B cell (primary cell): ENCODE measurements around the gene ATAT1. TPM values are rescaled to one million over a fixed set of nuclear protein-coding genes. Genes with fewer than 3 reads are reported as not detected.

Experiments
- ATAC-seq: fragments of 200-7000 bp; cut with Tn5 transposase; one replicate; pipeline ENCODE4 v1.10.0; 2021; ENCODE audit warnings: low read depth, mild to moderate bottlenecking, moderate number of reproducible peaks, moderate library complexity
- CTCF ChIA-PET: fragments of 350-600 bp; sonication (Branson Sonifier 250); formaldehyde crosslinking; loops from one replicate; lab custom pipeline; 2021; ENCODE audit warnings: antibody characterized with exemption, inconsistent platforms; lab: Charles Lee
- POLR2A ChIA-PET: fragments of 350-600 bp; sonication (Branson Sonifier 250); formaldehyde crosslinking; loops from one replicate; lab custom pipeline; 2021; ENCODE audit warnings: antibody characterized with exemption; lab: Charles Lee
- DNase-seq: peaks from one replicate; pipeline ENCODE4 v3.0.0; 2013
- H2AFZ ChIP-seq: 2 replicates; pipeline ENCODE4 v1.6.1; 2012; ENCODE audit warnings: mild to moderate bottlenecking, low read depth, low read length; ENCODE audit not compliant: insufficient read depth, poor library complexity, severe bottlenecking
- H3K27ac ChIP-seq, 2 donors: 1 replicate in 1 of 2; 2 replicates in 1 of 2; pipeline ENCODE4 v1.5.1; 2012 to 2013; ENCODE audit warnings: low read length in 2 of 2, mild to moderate bottlenecking in 2 of 2, moderate library complexity in 1 of 2
- H3K27me3 ChIP-seq, 4 experiments: fragments of 200-600 bp in 1 of 4; sonication (generic) in 1 of 4; replicated peaks in 1 of 4; 1 replicate in 2 of 4; 2 replicates in 2 of 4; pipeline versions ENCODE4 v1.6.1 to v1.7.0; 2013 to 2016; ENCODE audit warnings: low read length in 3 of 4, mild to moderate bottlenecking in 2 of 4, mixed read lengths in 1 of 4, moderate library complexity in 1 of 4; ENCODE audit not compliant: insufficient read depth in 4 of 4, control insufficient read depth in 3 of 4; ENCODE audit errors: control extremely low read depth in 1 of 4
- H3K36me3 ChIP-seq, 2 experiments: replicated peaks in 1 of 2; 1 replicate in 1 of 2; 2 replicates in 1 of 2; pipeline versions ENCODE4 v1.6.1 to v1.7.1; 2013; ENCODE audit warnings: low read length in 1 of 2; ENCODE audit not compliant: insufficient read depth in 2 of 2, control insufficient read depth in 1 of 2; ENCODE audit errors: control extremely low read depth in 1 of 2, extremely low read depth in 1 of 2
- H3K4me1 ChIP-seq, 2 donors: fragments of 200-600 bp in 1 of 2; sonication (generic) in 1 of 2; 1 replicate in 1 of 2; 2 replicates in 1 of 2; pipeline versions ENCODE4 v1.5.1 to v1.6.1; 2013 to 2017; ENCODE audit warnings: low read length in 2 of 2; ENCODE audit not compliant: control insufficient read depth in 2 of 2, insufficient read depth in 2 of 2
- H3K4me2 ChIP-seq: replicated peaks from 2 replicates; pipeline ENCODE3; 2012; ENCODE audit warnings: mild to moderate bottlenecking, low read depth, low read length; ENCODE audit not compliant: poor library complexity, severe bottlenecking
- H3K4me3 ChIP-seq, 5 experiments: fragments of 200-600 bp in 1 of 5; sonication (generic) in 1 of 5; 1 replicate in 3 of 5; 2 replicates in 2 of 5; pipeline versions ENCODE4 v1.5.1 to v1.7.0; 2011 to 2016; ENCODE audit warnings: low read length in 4 of 5, mild to moderate bottlenecking in 4 of 5, low read depth in 2 of 5, control low read depth in 1 of 5, moderate library complexity in 1 of 5; ENCODE audit not compliant: insufficient read depth in 1 of 5; ENCODE audit errors: control extremely low read depth in 1 of 5, extremely low read depth in 1 of 5
- H3K79me2 ChIP-seq: fragments of 200-600 bp; sonication (generic); one replicate; pipeline ENCODE4 v1.6.0; 2016; ENCODE audit warnings: low read length; ENCODE audit not compliant: control insufficient read depth, insufficient read depth
- H3K9ac ChIP-seq: fragments of 200-600 bp; sonication (generic); 2 replicates; pipeline ENCODE4 v1.6.1; 2017; ENCODE audit warnings: mild to moderate bottlenecking, low read length, moderate library complexity
- H3K9me3 ChIP-seq, 3 donors: one replicate each; pipeline versions ENCODE4 v1.6.1 to v1.7.1; 2013; ENCODE audit warnings: low read length in 2 of 3; ENCODE audit not compliant: control insufficient read depth in 2 of 3, insufficient read depth in 1 of 3; ENCODE audit errors: control extremely low read depth in 1 of 3
- H4K20me1 ChIP-seq: 2 replicates; pipeline ENCODE4 v1.6.0; 2012; ENCODE audit warnings: mild to moderate bottlenecking, low read length; ENCODE audit not compliant: insufficient read depth, control insufficient read depth, poor library complexity, severe bottlenecking
- H3K27ac Mint-ChIP-seq: one replicate; pipeline ENCODE4 v1.8.0; 2021; ENCODE audit warnings: mixed read lengths
- H3K27me3 Mint-ChIP-seq: one replicate; pipeline ENCODE4 v1.8.0; 2021; ENCODE audit warnings: mixed read lengths
- H3K4me1 Mint-ChIP-seq: one replicate; pipeline ENCODE4 v1.8.0; 2021; ENCODE audit warnings: mixed read lengths
- H3K4me3 Mint-ChIP-seq: one replicate; pipeline ENCODE4 v1.8.0; 2021; ENCODE audit warnings: mixed read lengths
- H3K9me3 Mint-ChIP-seq: one replicate; pipeline ENCODE4 v1.8.0; 2022; ENCODE audit warnings: mixed read lengths; ENCODE audit not compliant: insufficient read depth
- EZH2 ChIP-seq: IDR thresholded peaks from 2 replicates; pipeline ENCODE4 v1.6.1; 2012; ENCODE audit warnings: borderline replicate concordance, low read depth, mild to moderate bottlenecking, moderate library complexity, low read length; ENCODE audit not compliant: insufficient read depth, poor library complexity, severe bottlenecking
- WGBS: methylation state at CpG from one replicate; pipeline ENCODE4 v1.1.5; 2013; ENCODE audit warnings: missing lambda C conversion rate; ENCODE audit not compliant: insufficient coverage; 5-methylcytosine and 5-hydroxymethylcytosine counted together
- intact Hi-C: fragments of 100-400 bp; cut with micrococcal nuclease; formaldehyde crosslinking; loops from one replicate; pipeline ENCODE4 v1.10.0; 2022
- polyA plus RNA-seq: library from polyadenylated mRNA; depleted of rRNA; stranded (reverse); fragments of >200 nt; gene quantifications from 2 replicates; pipeline ENCODE4 v1.2.3, GENCODE V29; 2012
- total RNA-seq, 2 donors: library from RNA; stranded (reverse); fragments of 120-200 nt in 1 of 2; gene quantifications; 1 replicate in 1 of 2; 2 replicates in 1 of 2; pipeline versions ENCODE4 v1.2.3 to v1.2.4, GENCODE V29; 2013 to 2022
- TF ChIP-seq, protein P1 (sequence below): fragments of 200-600 bp; IDR thresholded peaks from one replicate; pipeline ENCODE4 v1.8.0; 2022; ENCODE audit warnings: antibody characterized with exemption, mild to moderate bottlenecking

The ATAT1 gene
- total and polyA plus RNA-seq, 2 donors (not counting 1 experiment from before 2014, with no cell fraction given) = 15.7 to 21.5 TPM

DNA sequence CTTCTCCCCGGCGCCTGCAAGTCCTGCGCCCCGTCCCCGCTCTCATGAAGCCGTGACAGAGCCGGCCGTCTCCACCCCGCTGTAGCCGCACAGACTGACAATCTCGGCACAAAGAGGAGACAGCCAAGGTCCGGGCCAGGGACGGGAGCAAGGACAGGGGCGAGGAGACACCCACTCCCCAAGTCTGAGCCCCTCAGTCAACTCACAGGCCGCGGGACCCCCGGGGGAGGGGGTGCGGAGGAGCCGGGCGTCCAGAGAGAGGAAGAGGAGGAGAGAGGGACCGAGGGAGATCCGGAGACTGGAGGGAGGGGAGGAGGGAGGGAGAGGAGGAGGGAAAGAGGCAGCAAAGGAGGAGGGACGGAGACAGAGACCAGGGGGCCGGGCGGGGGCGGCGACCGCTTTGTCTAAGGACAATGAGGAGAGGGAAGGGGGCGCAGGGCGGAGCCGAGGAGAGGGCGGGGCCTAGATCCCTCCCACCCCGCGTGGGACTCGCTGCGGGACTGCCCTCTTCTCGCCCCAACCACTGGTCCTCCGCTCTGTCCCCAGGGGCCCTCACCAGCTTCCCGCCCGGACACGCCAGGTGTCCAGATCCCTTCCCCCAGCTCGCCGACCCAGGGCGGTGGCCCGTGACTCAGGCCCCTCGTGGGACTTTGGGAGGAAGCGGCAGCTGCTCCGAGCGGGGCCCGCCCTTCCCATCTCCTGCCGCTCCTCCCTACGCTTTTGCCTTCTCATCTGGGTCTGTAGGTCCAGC lies 60.4 kb downstream of the ATAT1 start:
- ChIA-PET POLR2A (interaction anchor here (0.7 to 3.2 kb wide), 7 partner anchors 8 to 747 kb away, joined by 3 to 45 read pairs (median 6); partner anchors contain the start of genes MDC1, MRPS18B, PPP1R10 and TUBB), CTCF (interaction anchor here (0.9 to 8.9 kb wide), 5 partner anchors 8 to 91 kb away, joined by 3 to 151 read pairs (median 11); partner anchors contain the start of genes MDC1 and TUBB)
- H3K27ac ChIP-seq = peak overlapping the region; percentile 93 to 97
- peak overlapping the region; percentile 100 for H3K4me2 ChIP-seq
- peaks cover 39 to 46% of the 10 kb centered on the region in 2 donors for H3K4me1 ChIP-seq
- H3K36me3 ChIP-seq = peaks cover 0 to 3% of the 10 kb centered on the region in 2 experiments
- H3K27ac Mint-ChIP-seq = peak overlapping the region; percentile 99
- H3K79me2 ChIP-seq = peaks cover 59% of the 10 kb centered on the region
- H3K9ac ChIP-seq = peak overlapping the region; percentile 98
- TF ChIP-seq, protein P1, sequence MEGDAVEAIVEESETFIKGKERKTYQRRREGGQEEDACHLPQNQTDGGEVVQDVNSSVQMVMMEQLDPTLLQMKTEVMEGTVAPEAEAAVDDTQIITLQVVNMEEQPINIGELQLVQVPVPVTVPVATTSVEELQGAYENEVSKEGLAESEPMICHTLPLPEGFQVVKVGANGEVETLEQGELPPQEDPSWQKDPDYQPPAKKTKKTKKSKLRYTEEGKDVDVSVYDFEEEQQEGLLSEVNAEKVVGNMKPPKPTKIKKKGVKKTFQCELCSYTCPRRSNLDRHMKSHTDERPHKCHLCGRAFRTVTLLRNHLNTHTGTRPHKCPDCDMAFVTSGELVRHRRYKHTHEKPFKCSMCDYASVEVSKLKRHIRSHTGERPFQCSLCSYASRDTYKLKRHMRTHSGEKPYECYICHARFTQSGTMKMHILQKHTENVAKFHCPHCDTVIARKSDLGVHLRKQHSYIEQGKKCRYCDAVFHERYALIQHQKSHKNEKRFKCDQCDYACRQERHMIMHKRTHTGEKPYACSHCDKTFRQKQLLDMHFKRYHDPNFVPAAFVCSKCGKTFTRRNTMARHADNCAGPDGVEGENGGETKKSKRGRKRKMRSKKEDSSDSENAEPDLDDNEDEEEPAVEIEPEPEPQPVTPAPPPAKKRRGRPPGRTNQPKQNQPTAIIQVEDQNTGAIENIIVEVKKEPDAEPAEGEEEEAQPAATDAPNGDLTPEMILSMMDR = no peak
- no peak for TF ChIP-seq EZH2
- H3K9me3 ChIP-seq = no peaks in the 10 kb centered on the region
- H4K20me1 ChIP-seq = peaks cover 46% of the 10 kb centered on the region
- peak overlapping the region; percentile 40 to 100 (median 93) for H3K4me3 ChIP-seq
- WGBS = under 1% methylated on average over 37 of the region's 52 CpGs
- no peaks in the 10 kb centered on the region for H3K9me3 Mint-ChIP-seq
- peak overlapping the region; percentile 97 for H3K4me3 Mint-ChIP-seq
- peak overlapping the region; percentile 82 for H2AFZ ChIP-seq
- no peaks in the 10 kb centered on the region for H3K27me3 ChIP-seq
- intact Hi-C loops = loop anchor here (1.0 to 2.0 kb wide), 2 partner anchors 14 to 30 kb away; partner anchors contain the start of genes DHX16 and MDC1
- ATAC-seq (peak; percentile 55), DNase-seq (peak; percentile 90)
- peaks cover 71% of the 10 kb centered on the region for H3K4me1 Mint-ChIP-seq
- no peaks in the 10 kb centered on the region for H3K27me3 Mint-ChIP-seq
